HG03521 (cell line): ENCODE measurements around the gene ARHGEF26.
A peak's percentile ranks its signal among the peaks of the same experiment; 100 is the strongest.

Source experiments
- ATAC-seq: cut with Tn5 transposase; IDR thresholded peaks from one replicate; pipeline ENCODE4 v1.9.1; 2021; ENCODE audit warnings: mild to moderate bottlenecking, moderate library complexity; ENCODE audit not compliant: unreplicated experiment

The ARHGEF26 gene

DNA sequence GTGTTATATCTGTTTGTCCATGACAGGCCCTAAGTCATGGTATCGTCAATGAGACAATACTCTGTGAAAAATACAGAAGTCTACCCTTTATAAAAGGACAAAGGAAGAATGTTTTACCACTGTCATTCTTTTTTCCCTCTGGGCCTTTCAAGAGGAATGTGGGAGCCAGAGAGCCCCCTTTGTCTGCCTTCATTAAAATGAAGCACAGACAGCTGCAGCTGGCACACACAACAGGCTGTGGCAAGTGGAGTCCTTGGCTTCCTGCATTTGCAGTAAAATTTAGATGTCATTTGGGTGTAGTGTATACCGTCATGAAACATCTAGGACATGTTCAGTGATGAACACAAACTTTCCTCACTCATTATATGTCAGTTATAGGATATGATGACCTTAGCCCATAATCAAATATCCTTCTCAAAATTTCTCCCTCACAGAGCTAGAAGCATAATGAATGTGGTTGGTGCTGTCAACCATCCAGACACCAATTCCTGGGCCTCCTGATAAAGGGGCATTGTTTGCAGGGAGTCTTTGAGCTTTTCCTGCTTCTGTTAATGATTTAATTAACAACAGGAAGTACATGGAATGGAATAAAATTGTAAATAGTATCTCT is 126.7 kb downstream of the ARHGEF26 start:
- ATAC-seq, result no peak

DNA sequence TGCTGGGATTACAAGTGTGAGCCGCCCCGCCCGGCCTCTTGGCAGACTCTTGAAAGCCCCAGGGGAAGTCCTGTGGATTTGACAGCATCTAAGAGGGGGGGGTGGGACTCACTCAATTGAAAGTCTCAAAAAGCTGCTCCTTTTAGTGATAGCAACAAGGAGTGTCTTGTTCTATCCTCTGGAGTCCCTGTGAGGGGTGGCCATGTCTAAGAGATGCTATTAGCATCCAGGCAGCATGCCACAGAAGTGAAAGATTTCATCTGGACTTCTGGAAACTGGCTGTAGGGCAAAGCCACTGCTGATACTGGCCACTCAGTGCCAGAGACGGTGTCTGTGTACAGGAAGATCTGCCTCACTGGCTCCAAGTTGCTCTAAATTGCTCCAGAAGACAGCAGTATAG is 129.1 kb downstream of the ARHGEF26 start:
- no peak for ATAC-seq

DNA sequence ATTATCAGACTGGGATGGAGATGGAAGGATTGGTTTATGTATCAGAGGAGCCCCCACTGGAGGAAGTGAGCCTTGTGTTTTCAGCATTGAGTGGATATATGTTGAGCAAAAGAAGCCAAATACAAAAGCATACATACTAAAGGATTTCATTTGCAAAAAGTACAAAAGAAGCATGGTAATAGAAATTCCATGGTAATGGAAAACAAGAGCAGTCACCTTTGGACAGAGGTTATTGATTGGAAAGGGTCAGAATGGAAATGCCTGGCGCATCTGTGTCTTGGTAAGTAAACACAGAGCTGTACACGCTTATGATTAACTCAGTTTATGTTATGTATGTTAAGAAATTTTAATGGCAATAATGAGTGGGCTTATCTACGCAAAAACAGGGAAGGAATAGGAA is 130.4 kb downstream of the ARHGEF26 start:
- ATAC-seq, result no peak

DNA sequence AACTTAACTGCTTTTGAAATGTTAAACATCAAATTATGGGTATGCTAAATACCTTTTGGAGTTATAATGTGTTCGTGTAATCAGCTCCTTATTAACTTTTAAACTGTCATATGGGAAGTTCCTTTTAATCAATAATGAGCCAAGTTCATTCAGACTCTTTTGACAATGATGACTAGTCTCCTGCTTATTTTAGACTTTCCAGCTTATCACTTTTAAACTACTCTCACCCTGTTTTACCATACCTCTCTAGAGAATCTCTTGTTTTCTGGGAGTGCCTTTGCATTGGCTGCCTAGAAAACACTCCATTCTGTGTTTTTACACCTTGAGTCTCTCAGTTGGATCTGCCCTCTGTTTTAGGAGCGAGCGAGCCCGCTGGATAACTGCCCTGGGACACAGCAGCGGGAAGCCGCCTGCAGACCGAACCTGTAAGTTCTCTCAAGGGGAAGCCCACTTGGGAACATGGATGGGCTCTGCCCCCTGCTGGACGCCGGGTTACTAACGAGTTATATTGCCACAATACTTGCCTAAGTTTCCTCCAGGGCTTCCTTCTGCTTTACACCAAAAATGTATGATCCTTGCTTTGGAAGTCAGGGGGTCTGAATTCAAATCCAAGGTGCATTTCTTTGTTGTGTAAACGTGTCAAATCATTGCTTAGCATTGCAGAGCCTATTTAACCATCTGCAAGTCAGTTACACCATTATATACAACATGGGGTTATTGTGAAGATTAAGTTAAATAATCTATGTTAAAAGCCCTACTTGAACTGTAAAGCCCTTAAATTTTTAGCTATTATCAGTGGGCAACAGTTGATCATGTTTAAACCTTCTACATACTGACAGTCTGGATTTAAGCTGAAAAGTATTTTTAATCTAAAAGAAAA is 131.8 kb downstream of the ARHGEF26 start:
- peak; percentile 90 for ATAC-seq

DNA sequence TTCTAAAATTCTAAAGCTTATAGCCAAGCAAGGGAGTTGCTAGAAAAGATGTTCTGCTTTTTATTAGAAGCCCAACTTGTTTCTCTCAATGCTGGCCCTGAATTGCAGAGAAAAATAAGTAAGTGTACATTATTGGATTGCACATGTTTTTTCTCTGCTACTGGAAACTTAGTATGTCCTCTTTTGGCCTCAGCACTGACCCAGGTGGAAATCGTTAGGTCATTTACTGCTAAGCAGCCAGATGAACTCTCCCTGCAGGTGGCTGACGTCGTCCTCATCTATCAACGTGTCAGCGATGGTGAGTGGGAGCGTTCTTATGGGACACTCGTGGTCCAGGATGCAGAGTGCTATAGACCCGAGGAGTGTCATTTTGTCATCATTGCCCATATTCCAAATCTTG is 133.3 kb downstream of the ARHGEF26 start:
- ATAC-seq, result no peak

DNA sequence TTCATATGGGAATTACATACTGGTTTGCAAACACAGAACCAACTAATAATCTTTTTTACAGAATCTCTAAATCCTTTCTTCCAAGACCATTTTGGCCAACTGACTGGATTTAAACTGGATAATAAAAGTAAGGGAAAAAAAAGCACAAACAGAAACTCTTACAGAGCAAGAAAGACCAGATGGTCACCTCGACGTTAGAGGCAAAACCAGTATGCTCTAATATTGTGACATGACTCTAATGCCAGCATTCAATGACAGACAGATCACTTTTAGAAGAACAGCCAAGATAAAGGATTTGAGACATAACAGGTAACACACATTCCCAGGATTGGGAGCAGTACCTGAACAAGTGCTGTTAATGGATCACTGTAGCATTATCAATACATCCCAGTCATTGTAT is 152.2 kb downstream of the ARHGEF26 start:
- ATAC-seq, result no peak

DNA sequence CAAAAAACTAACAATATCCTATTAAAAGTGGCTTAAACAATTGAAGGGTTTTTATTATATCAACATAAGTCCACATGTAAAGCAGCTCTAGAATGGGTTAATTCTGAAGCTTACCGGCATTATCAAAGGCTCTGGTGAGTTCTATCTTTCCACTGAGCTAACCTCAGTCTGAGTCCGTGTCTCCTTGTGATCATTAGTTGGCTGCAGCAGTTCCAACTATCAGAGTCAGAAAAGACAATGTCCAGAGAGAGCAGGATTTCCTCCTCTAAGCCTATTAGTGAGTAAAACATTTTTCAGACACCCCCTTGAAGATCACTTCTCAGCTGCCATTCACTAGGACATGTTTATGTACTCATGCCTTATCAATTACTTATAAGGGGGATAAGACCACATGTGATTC is 153.2 kb downstream of the ARHGEF26 start:
- no peak for ATAC-seq

DNA sequence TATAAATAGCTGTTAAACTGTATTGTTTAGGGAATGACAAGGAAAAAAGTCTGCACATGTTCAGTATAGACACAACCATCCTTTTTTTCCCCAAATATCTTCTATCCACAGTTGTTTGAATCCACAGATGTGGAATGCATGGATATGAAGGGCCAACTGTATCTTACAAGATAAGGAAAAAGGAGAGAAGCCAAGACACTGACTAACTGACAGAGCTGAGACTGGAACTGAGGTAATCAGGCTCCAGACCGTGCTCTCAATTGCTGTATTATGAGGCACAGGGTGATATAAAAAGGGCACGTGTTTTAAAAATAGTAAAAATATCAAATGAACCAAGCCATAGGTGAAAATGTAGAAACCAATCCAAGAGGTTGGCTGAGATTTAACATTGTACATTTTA is 154.1 kb downstream of the ARHGEF26 start:
- no peak for ATAC-seq

DNA sequence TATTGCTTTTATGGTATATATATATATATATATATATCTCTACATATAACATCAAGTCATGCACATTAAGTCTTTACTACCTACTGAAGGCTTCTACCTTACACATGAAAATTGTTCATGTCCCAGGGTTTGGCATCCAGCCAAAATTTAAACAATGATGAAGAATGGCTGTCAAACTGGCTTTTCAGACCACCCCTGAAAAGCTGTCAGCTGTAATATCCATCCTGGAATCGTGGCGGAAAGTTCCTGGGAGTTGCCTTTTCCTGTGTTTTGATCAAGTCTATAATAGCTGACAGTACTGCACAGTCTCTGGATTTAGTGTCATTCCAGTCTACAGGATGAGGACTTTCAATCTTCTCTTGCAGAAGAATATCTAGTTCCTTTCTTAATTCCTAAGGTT is 154.8 kb downstream of the ARHGEF26 start:
- no peak for ATAC-seq

DNA sequence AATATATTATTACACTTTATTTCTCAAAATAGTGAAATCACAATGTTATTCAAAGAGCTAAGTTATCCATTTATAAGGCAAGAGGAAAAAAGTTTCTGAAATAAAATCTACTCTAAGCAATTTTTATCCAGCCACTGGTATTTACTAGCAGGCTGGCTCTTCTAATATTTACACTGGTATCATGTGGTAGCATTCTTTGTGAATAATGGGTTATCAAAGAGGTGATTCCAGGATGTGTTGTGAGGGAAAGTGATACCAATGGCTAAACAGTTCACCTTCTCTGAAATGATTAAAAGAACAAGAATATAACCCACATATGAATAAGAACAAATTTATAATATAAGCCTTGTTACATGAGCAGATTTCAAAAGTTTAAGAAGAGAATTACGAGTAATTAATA is 159.0 kb downstream of the ARHGEF26 start:
- no peak for ATAC-seq

DNA sequence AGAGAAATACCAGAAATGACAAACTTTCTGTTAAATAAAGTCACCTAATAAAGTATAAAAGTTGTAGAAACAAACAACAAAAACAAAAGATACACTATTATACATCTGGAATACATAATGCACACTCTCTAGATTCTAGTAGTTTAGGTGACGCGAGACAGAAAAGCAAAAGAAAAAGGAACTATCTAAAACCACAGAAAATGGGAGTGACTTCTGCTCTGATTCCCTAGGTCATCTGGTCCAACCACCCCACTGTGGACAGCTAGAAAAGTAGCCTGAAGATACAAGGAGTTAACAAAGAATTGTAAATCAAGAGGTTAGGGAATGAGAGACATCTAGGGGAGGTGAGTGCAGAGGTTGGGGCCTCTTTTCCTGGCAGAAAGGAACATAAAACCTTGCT is 164.0 kb downstream of the ARHGEF26 start:
- ATAC-seq, result peak; percentile 51

DNA sequence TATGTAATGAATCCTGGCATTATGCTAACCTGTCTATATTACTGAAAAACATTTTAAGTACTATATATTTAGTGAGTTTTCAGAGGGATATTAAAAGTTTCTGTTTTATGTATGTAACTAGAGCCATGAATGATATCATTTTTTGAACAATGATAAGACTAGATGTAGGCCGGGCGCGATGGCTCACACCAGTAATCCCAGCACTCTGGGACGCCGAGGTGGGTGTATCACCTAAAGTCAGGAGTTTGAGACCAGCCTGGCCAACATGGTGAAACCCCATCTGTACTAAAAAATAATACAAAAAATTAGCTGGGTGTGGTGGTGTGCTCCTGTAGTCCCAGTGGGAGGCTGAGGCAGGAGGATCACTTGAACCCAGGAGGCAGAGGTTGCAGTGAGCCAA is 169.0 kb downstream of the ARHGEF26 start:
- no peak for ATAC-seq

DNA sequence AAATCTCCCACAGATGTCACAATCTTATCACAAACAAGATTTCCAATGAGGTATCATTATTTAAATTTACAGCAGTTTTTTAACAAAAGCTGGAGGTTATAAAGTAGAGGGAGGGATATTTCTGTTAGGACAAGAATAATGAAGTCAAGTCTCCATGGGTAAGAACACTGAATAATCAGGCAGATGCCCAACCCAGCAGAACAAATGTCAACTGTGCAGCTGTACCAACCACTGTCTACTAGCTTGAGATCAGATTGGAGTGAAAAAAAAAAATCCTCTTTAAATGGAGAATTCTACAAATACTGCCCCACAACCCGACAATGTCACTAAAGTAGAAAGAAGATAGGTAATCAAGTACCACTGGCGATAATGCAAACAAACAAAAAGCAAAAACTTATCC is 172.8 kb downstream of the ARHGEF26 start:
- ATAC-seq, result no peak

DNA sequence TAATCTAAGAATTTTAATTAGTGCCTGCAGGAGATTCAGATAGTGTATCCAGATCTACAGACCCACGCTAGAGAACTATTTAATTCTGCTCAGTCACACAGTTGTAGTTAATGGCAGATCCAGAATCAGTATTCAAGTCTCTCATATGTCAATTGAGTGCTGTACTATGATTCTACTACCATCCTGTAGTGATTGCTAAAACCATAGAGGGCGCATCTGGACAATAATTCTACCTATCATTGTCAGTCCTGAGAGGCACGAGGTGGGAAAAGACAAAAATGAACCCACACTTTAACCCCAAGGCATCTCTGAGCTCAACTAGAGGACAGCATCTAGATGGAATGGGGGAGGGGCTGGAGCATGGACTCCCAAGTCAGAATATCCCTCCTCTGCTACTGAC is 180.4 kb downstream of the ARHGEF26 start:
- ATAC-seq, result no peak

DNA sequence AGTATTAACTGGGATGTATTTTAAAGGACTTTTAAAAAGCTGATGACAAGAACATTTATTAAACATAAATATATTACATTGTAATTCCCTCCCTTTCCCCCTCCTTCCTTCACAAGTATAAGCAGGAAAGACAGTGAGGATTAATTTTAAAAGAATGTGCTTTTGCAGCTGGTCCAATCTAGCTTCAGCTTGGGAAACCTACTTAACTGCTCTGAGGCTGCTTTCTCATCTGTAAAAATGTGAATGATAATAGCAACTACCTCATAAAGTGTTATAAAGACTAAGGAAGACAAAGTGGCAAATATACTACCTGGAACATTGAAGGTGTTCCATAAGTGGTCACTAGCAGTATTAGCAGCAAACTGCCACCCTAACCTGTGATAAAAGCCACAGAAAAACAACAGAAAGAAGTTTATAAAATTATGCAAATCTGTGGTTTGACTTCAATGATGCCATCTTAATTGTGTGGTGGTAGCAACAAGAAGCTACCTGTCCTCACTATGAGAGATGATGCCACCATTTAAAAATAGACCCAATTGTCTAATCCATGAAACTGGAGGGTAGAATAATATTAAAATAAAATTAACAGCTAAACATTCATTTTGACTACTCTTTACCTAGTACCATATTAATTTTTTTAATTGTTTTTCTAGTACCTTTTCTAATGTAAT is 183.1 kb downstream of the ARHGEF26 start:
- no peak for ATAC-seq

DNA sequence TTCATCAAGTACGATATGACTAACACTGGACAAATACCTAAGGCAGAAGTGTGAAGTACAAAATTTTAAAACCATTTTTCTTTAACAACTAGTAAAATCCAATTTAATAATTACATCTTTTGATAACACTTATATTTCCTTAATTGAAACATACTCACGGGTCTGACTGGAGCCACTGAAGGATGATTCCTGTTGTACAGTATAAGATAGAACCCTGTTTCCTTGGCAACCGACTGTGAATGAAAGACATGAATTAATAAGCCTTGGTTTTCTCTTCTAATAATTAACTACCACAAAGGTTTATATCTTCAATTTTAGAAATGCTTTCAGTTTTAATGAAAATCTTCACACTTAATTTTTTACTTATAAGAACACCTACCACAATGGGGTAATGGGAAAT is 183.7 kb downstream of the ARHGEF26 start:
- no peak for ATAC-seq

DNA sequence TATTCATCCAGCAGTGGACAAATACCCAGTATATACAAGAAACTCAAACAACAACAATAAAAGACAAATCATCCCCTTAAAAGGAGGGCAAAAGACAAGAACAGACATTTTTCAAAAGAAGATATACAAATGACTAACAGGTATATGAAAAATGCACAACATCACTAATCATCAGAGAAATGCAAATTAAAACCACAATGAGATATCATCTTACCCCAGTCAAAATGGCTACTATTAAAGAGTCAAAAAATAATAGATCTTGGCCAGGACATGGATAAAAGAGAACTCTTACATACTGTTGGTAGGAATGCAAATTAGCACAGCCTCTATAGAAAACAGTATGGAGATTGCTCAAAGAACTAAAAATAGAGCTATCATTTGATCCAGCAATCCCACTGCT is 186.2 kb downstream of the ARHGEF26 start:
- no peak for ATAC-seq
